Measurements from ENCODE around the gene REPS2.

GRCh38 chrX:16910376-16910775 is 36.1 kb upstream of the REPS2 start:
- no peak for TF ChIP-seq TAF1 (IDR thresholded peaks at IDR 0.05; ENCODE audit: low read depth, low read length)
- TF ChIP-seq POLR2AphosphoS5 (IDR thresholded peaks at IDR 0.05; ENCODE audit: low read depth, low read length): no peak
- TF ChIP-seq POLR2A (IDR thresholded peaks at IDR 0.05; ENCODE audit: low read depth, low read length): no peak
- no peak for TF ChIP-seq SPI1 (IDR thresholded peaks at IDR 0.05; ENCODE audit: low read depth, low read length)

Measured in GM12891 (cell line).